Mesendoderm (in vitro differentiated cells): Measurements from ENCODE around the gene GABBR2.

Experiments
- DNase-seq: peaks from one replicate; pipeline ENCODE4 v3.0.0; 2013
- H2AK5ac ChIP-seq: 2 replicates; pipeline ENCODE4 v1.6.1; 2013; ENCODE audit warnings: low read length, inconsistent platforms
- H2BK120ac ChIP-seq: 2 replicates; pipeline ENCODE4 v1.6.1; 2013; ENCODE audit warnings: low read depth, mild to moderate bottlenecking, low read length, moderate library complexity, mixed read lengths
- H2BK15ac ChIP-seq: replicated peaks from 2 replicates; pipeline ENCODE4 v1.6.1; 2013; ENCODE audit warnings: low read depth, mild to moderate bottlenecking, moderate library complexity
- H2BK5ac ChIP-seq: 2 replicates; pipeline ENCODE4 v1.6.1; 2013; ENCODE audit warnings: low read length, inconsistent platforms
- H3K18ac ChIP-seq: 2 replicates; pipeline ENCODE4 v1.6.1; 2013; ENCODE audit warnings: mild to moderate bottlenecking, low read length, mixed read lengths
- H3K23ac ChIP-seq: one replicate; pipeline ENCODE4 v1.6.1; 2013; ENCODE audit warnings: low read length
- H3K27ac ChIP-seq: 2 replicates; pipeline ENCODE4 v1.5.1; 2013; ENCODE audit warnings: low read depth, mild to moderate bottlenecking, inconsistent platforms, low read length, moderate library complexity
- H3K27me3 ChIP-seq: 2 replicates; pipeline ENCODE4 v1.6.1; 2013; ENCODE audit warnings: low read length, control low read depth, mild to moderate bottlenecking, inconsistent platforms; ENCODE audit not compliant: insufficient read depth, poor library complexity
- H3K36me3 ChIP-seq: 2 replicates; pipeline ENCODE4 v1.6.1; 2013; ENCODE audit warnings: low read length, inconsistent platforms; ENCODE audit not compliant: control insufficient read depth, insufficient read depth
- H3K4ac ChIP-seq: one replicate; pipeline ENCODE4 v1.6.1; 2013; ENCODE audit warnings: low read depth, mild to moderate bottlenecking, low read length, moderate library complexity
- H3K4me1 ChIP-seq: 2 replicates; pipeline ENCODE4 v1.6.1; 2013; ENCODE audit warnings: low read depth, low read length, inconsistent platforms; ENCODE audit not compliant: control insufficient read depth
- H3K4me2 ChIP-seq: 2 replicates; pipeline ENCODE4 v1.6.1; 2013; ENCODE audit warnings: low read length
- H3K4me3 ChIP-seq: 2 replicates; pipeline ENCODE4 v1.5.1; 2013; ENCODE audit warnings: mild to moderate bottlenecking, low read length
- H3K56ac ChIP-seq: one replicate; pipeline ENCODE4 v1.6.1; 2013; ENCODE audit warnings: low read length
- H3K79me1 ChIP-seq: 2 replicates; pipeline ENCODE4 v1.6.1; 2013; ENCODE audit warnings: low read length, inconsistent platforms
- H3K79me2 ChIP-seq: 2 replicates; pipeline ENCODE4 v1.6.1; 2013; ENCODE audit warnings: mild to moderate bottlenecking, low read length; ENCODE audit not compliant: control insufficient read depth, insufficient read depth
- H3K9ac ChIP-seq: 2 replicates; pipeline ENCODE4 v1.6.1; 2013; ENCODE audit warnings: low read length, inconsistent platforms
- H4K5ac ChIP-seq: one replicate; pipeline ENCODE4 v1.6.1; 2013; ENCODE audit warnings: low read length
- H4K8ac ChIP-seq: one replicate; pipeline ENCODE4 v1.6.1; 2013; ENCODE audit warnings: low read depth, mild to moderate bottlenecking, control low read depth, low read length, moderate library complexity
- WGBS: extraction: QIAGEN DNeasy Blood & Tissue Kit; methylation state at CpG from one replicate; pipeline ENCODE4 v1.1.7; 2013; ENCODE audit warnings: low lambda C conversion rate, missing lambda C conversion rate; ENCODE audit not compliant: insufficient coverage; ENCODE audit errors: extremely low coverage; 5-methylcytosine and 5-hydroxymethylcytosine counted together

Gene GABBR2

GRCh38 chr9:98738741-98739140, 30.0 kb upstream of the GABBR2 start:
- H3K18ac ChIP-seq = no peak overlapping the region
- H2BK5ac ChIP-seq = no peak overlapping the region
- H3K27me3 ChIP-seq = no peaks in the 10 kb centered on the region
- H3K4me2 ChIP-seq = no peak overlapping the region
- H3K23ac ChIP-seq = no peak overlapping the region
- no peak overlapping the region for H2AK5ac ChIP-seq
- no peak overlapping the region for H3K56ac ChIP-seq
- no peak overlapping the region for H2BK120ac ChIP-seq
- H3K36me3 ChIP-seq = peaks cover 4% of the 10 kb centered on the region
- H4K8ac ChIP-seq = no peak overlapping the region
- DNase-seq = no peak
- H3K27ac ChIP-seq = no peak overlapping the region
- H3K4ac ChIP-seq = no peak overlapping the region
- H2BK15ac ChIP-seq = no peak overlapping the region
- no peak overlapping the region for H3K4me3 ChIP-seq
- no CpG with 5 or more reads among the region's 3 CpGs for WGBS
- H3K4me1 ChIP-seq = no peaks in the 10 kb centered on the region
- H4K5ac ChIP-seq = no peak overlapping the region
- no peak overlapping the region for H3K9ac ChIP-seq
- no peaks in the 10 kb centered on the region for H3K79me1 ChIP-seq
- H3K79me2 ChIP-seq = no peaks in the 10 kb centered on the region

GRCh38 chr9:98736226-98736625, 27.5 kb upstream of the GABBR2 start:
- Histone ChIP-seq H3K56ac (no peak overlapping the region), H3K79me2 (no peaks in the 10 kb centered on the region), H3K4me1 (no peaks in the 10 kb centered on the region), H3K23ac (no peak overlapping the region), H4K8ac (no peak overlapping the region), H3K4ac (no peak overlapping the region), H2BK120ac (no peak overlapping the region), H2AK5ac (no peak overlapping the region), H2BK15ac (no peak overlapping the region), H2BK5ac (no peak overlapping the region), H3K9ac (no peak overlapping the region), H3K27me3 (no peaks in the 10 kb centered on the region), H4K5ac (no peak overlapping the region), H3K36me3 (peaks cover 2% of the 10 kb centered on the region), H3K4me2 (no peak overlapping the region), H3K79me1 (no peaks in the 10 kb centered on the region), H3K18ac (no peak overlapping the region), H3K27ac (no peak overlapping the region), H3K4me3 (no peak overlapping the region)
- WGBS = no CpG with 5 or more reads among the region's 12 CpGs
- no peak for DNase-seq

GRCh38 chr9:98732801-98733200, 24.1 kb upstream of the GABBR2 start:
- no peaks in the 10 kb centered on the region for H3K4me1 ChIP-seq
- no peak overlapping the region for H3K4me3 ChIP-seq
- no peak overlapping the region for H3K4me2 ChIP-seq
- no peak overlapping the region for H3K23ac ChIP-seq
- no peak overlapping the region for H3K4ac ChIP-seq
- H4K8ac ChIP-seq = no peak overlapping the region
- H4K5ac ChIP-seq = no peak overlapping the region
- no peak overlapping the region for H3K18ac ChIP-seq
- no peak overlapping the region for H2BK5ac ChIP-seq
- no peaks in the 10 kb centered on the region for H3K79me1 ChIP-seq
- DNase-seq = no peak
- no peaks in the 10 kb centered on the region for H3K79me2 ChIP-seq
- no peak overlapping the region for H2AK5ac ChIP-seq
- no peak overlapping the region for H3K9ac ChIP-seq
- no peak overlapping the region for H3K27ac ChIP-seq
- H3K36me3 ChIP-seq = peaks cover 2% of the 10 kb centered on the region
- no peak overlapping the region for H2BK120ac ChIP-seq
- H3K56ac ChIP-seq = no peak overlapping the region
- no peaks in the 10 kb centered on the region for H3K27me3 ChIP-seq
- no CpG with 5 or more reads among the region's 9 CpGs for WGBS
- H2BK15ac ChIP-seq = no peak overlapping the region

- H3K4me3 ChIP-seq = no peak overlapping the region
- H2AK5ac ChIP-seq = no peak overlapping the region
- no peak for DNase-seq
- H3K79me1 ChIP-seq = no peaks in the 10 kb centered on the region
- H3K36me3 ChIP-seq = peaks cover 2% of the 10 kb centered on the region
- no peaks in the 10 kb centered on the region for H3K27me3 ChIP-seq
- no peak overlapping the region for H2BK15ac ChIP-seq
- no peak overlapping the region for H3K4ac ChIP-seq
- H4K5ac ChIP-seq = no peak overlapping the region
- H3K56ac ChIP-seq = no peak overlapping the region
- H2BK120ac ChIP-seq = no peak overlapping the region
- no peaks in the 10 kb centered on the region for H3K4me1 ChIP-seq
- no peak overlapping the region for H3K23ac ChIP-seq
- H2BK5ac ChIP-seq = no peak overlapping the region
- no peak overlapping the region for H3K27ac ChIP-seq
- no peak overlapping the region for H4K8ac ChIP-seq
- whole genome bisulfite sequencing = no CpG with 5 or more reads among the region's 10 CpGs
- H3K9ac ChIP-seq = no peak overlapping the region
- no peaks in the 10 kb centered on the region for H3K79me2 ChIP-seq
- no peak overlapping the region for H3K4me2 ChIP-seq
- no peak overlapping the region for H3K18ac ChIP-seq
These were observed 23.4 kb upstream of the GABBR2 start for GRCh38 chr9:98732091-98732490.

GRCh38 chr9:98730871-98731270, 22.1 kb upstream of the GABBR2 start:
- Histone ChIP-seq H2BK5ac (no peak overlapping the region), H3K4ac (no peak overlapping the region), H2AK5ac (no peak overlapping the region), H3K4me2 (no peak overlapping the region), H3K23ac (no peak overlapping the region), H3K79me1 (no peaks in the 10 kb centered on the region), H2BK120ac (no peak overlapping the region), H4K5ac (no peak overlapping the region), H3K27me3 (no peaks in the 10 kb centered on the region), H3K27ac (no peak overlapping the region), H4K8ac (no peak overlapping the region), H3K79me2 (no peaks in the 10 kb centered on the region), H2BK15ac (no peak overlapping the region), H3K9ac (no peak overlapping the region), H3K56ac (no peak overlapping the region), H3K18ac (no peak overlapping the region), H3K4me3 (no peak overlapping the region), H3K36me3 (no peaks in the 10 kb centered on the region), H3K4me1 (no peaks in the 10 kb centered on the region)
- no CpG with 5 or more reads among the region's 5 CpGs for WGBS
- DNase-seq = no peak

DNA sequence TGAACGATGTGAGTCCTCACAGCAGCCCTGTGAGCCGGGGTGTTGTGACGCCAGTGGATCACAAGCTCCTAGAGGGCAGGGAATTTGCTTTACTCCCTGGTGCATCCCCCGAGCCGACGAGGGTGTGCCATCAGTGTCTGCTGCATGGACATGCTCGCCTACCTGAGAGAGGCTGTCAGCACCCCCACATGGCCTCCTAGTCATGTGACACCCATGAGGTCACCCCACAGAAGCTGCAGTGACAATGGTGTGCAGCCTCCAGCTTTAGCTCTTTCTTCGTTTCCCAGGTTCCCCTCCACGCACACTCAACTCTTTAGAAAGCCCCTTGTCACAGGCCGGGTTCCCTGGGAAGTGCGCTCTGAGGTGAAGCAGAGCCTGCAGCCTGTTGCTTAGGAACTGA, 19.8 kb upstream of the GABBR2 start:
- no peaks in the 10 kb centered on the region for H3K79me1 ChIP-seq
- H3K56ac ChIP-seq = no peak overlapping the region
- no peak overlapping the region for H3K23ac ChIP-seq
- H3K27me3 ChIP-seq = no peaks in the 10 kb centered on the region
- no peak overlapping the region for H4K8ac ChIP-seq
- H2AK5ac ChIP-seq = no peak overlapping the region
- no peak overlapping the region for H3K4me2 ChIP-seq
- H3K18ac ChIP-seq = no peak overlapping the region
- no peak for DNase-seq
- H2BK5ac ChIP-seq = no peak overlapping the region
- H3K36me3 ChIP-seq = no peaks in the 10 kb centered on the region
- H3K4me3 ChIP-seq = no peak overlapping the region
- no peak overlapping the region for H2BK120ac ChIP-seq
- WGBS = no CpG with 5 or more reads among the region's 11 CpGs
- no peak overlapping the region for H3K4ac ChIP-seq
- H4K5ac ChIP-seq = no peak overlapping the region
- no peaks in the 10 kb centered on the region for H3K79me2 ChIP-seq
- H3K4me1 ChIP-seq = no peaks in the 10 kb centered on the region
- H3K27ac ChIP-seq = no peak overlapping the region
- no peak overlapping the region for H3K9ac ChIP-seq
- no peak overlapping the region for H2BK15ac ChIP-seq
